HEK293T (cell line): Measurements from ENCODE around the gene EXD3.
"Not testable (repeated sequence)": the region's sequence is repeated elsewhere in the genome, so short reads cannot be mapped to it uniquely, and the experiment has no call there.

Source experiments
- CTCF ChIA-PET: fragments of 350-600 bp; formaldehyde crosslinking; extraction: SDS; loops from one replicate; lab custom pipeline; 2021; ENCODE audit warnings: antibody characterized with exemption, inconsistent platforms; lab: Yijun Ruan, JAX
- POLR2A ChIA-PET: fragments of 350-600 bp; formaldehyde crosslinking; extraction: SDS; loops from one replicate; lab custom pipeline; 2020; ENCODE audit warnings: antibody characterized with exemption, inconsistent platforms; lab: Yijun Ruan, JAX
- DNase-seq: peaks from one replicate; pipeline ENCODE4 v3.0.0; 2012; ENCODE audit warnings: mixed read lengths; ENCODE audit errors: extremely low spot score
- ARNT ChIP-seq: fragments of 450-650 bp; IDR thresholded peaks from 2 replicates; pipeline ENCODE4 v1.6.1; 2017; ENCODE audit warnings: mild to moderate bottlenecking
- BHLHE40 ChIP-seq: fragments of 450-650 bp; IDR thresholded peaks from 2 replicates; pipeline ENCODE4 v1.6.1; 2016; ENCODE audit warnings: mild to moderate bottlenecking, moderate library complexity, borderline replicate concordance
- CTBP1 ChIP-seq: fragments of 450-650 bp; IDR thresholded peaks from 2 replicates; pipeline ENCODE4 v1.6.1; 2016; ENCODE audit warnings: borderline replicate concordance
- ELF4 ChIP-seq: fragments of 450-650 bp; IDR thresholded peaks from 2 replicates; pipeline ENCODE4 v1.6.1; 2017; ENCODE audit warnings: antibody characterized with exemption
- FOXA1 ChIP-seq: fragments of 450-650 bp; IDR thresholded peaks from 2 replicates; pipeline ENCODE4 v1.6.1; 2016; ENCODE audit warnings: mild to moderate bottlenecking
- FOXK2 ChIP-seq: fragments of 450-650 bp; IDR thresholded peaks from 2 replicates; pipeline ENCODE4 v1.6.1; 2016; ENCODE audit warnings: mild to moderate bottlenecking
- FOXM1 ChIP-seq: fragments of 450-650 bp; IDR thresholded peaks from 2 replicates; pipeline ENCODE4 v1.6.1; 2017; ENCODE audit warnings: mild to moderate bottlenecking, borderline replicate concordance
- HDGF ChIP-seq: fragments of 450-650 bp; IDR thresholded peaks from 2 replicates; pipeline ENCODE4 v1.6.1; 2017; ENCODE audit warnings: antibody characterized with exemption, borderline replicate concordance
- L3MBTL2 ChIP-seq: fragments of 450-650 bp; conservative IDR thresholded peaks from 2 replicates; pipeline ENCODE4 v1.6.1; 2016; ENCODE audit warnings: mild to moderate bottlenecking
- LEF1 ChIP-seq: fragments of 450-650 bp; IDR thresholded peaks from 2 replicates; pipeline ENCODE4 v1.6.1; 2017; ENCODE audit warnings: mild to moderate bottlenecking, borderline replicate concordance
- NFRKB ChIP-seq: fragments of 450-650 bp; IDR thresholded peaks from 2 replicates; pipeline ENCODE4 v1.6.1; 2016; ENCODE audit warnings: mild to moderate bottlenecking, moderate library complexity
- SP1 ChIP-seq: fragments of 450-650 bp; IDR thresholded peaks from 2 replicates; pipeline ENCODE4 v1.6.1; 2017
- SUZ12 ChIP-seq: fragments of 450-650 bp; IDR thresholded peaks from 2 replicates; pipeline ENCODE4 v1.6.1; 2016; ENCODE audit warnings: mild to moderate bottlenecking
- TARDBP ChIP-seq: fragments of 450-650 bp; IDR thresholded peaks from 2 replicates; pipeline ENCODE4 v1.6.1; 2016
- ZNF384 ChIP-seq: fragments of 450-650 bp; IDR thresholded peaks from 2 replicates; pipeline ENCODE4 v1.6.1; 2016
- TF ChIP-seq, protein P1 (sequence below): fragments of 450-650 bp; IDR thresholded peaks from 2 replicates; pipeline ENCODE4 v1.6.1; 2016

EXD3 gene

DNA sequence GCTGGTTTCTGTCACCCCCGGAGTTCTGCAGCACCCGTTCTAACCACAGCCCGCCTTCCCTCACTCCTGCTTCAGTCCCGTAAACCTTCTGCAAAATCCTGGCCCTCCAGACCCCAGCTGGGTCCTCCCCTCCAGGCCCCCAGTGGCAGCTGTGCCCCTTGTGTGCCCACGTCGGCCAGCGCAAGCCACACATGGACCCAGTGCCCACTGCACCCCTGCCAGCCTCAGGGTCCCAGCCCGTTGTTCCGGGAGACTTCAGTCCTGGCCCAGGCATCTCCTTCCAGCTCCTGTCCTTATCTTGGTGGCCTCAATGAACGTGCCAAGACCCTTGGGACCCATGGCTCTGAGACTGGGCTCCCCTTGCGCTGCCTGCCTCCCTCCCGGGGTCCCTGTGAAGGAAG lies 43.2 kb downstream of the EXD3 start:
- ChIA-PET CTCF (no interaction called here), POLR2A (no interaction called here)
- TF ChIP-seq FOXK2 = no peak
- no peak for TF ChIP-seq SUZ12
- no peak for TF ChIP-seq ZNF384
- TF ChIP-seq FOXM1 = no peak
- no peak for TF ChIP-seq ARNT
- TF ChIP-seq HDGF = no peak
- no peak for TF ChIP-seq FOXA1
- no peak for TF ChIP-seq L3MBTL2
- no peak for TF ChIP-seq NFRKB
- TF ChIP-seq ELF4 = no peak
- TF ChIP-seq SP1 = no peak
- TF ChIP-seq CTBP1 = no peak
- no peak for TF ChIP-seq BHLHE40
- no peak for TF ChIP-seq LEF1
- DNase-seq = no peak

DNA sequence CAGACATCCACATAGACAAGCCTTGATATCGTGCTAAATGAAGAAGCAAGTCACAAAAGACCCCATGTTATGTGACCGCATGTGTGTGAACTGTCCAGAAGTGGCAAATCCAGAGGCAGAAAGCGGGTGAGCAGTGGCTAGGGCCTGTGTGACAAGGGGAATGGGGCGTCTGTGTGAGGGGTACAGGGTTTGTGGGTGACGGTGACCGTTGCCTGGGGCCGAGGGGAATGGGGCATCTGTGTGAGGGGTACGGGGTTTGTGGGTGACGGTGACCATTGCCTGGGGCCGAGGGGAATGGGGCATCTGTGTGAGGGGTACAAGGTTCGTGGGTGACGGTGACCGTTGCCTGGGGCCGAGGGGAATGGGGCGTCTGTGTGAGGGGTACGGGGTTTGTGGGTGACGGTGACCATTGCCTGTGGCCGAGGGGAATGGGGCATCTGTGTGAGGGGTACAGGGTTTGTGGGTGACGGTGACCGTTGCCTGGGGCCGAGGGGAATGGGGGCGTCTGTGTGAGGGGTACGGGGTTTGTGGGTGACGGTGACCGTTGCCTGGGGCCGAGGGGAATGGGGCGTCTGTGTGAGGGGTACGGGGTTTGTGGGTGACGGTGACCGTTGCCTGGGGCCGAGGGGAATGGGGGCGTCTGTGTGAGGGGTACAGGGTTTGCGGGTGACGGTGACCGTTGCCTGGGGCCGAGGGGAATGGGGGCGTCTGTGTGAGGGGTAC lies 44.1 kb downstream of the EXD3 start:
- POLR2A ChIA-PET, DNase-seq: not testable (repeated sequence)

DNA sequence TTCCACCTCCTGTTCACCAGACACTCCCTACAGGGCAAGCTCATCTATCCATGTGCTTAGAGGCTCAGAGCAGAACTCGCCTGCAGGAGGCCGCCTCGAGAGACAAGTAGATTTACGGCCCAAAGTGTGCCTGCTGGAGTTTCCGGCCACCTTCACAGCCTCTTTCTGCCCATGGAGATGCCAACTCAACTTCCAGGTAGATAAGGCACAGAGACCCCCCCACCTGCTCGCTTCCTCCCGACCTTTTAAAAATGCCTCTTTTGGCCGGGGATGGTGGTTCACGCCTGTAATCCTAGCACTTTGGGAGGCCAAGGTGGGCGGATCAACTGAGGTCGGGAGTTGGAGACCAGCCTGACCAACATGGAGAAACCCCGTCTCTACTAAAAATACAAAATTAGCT lies 46.6 kb downstream of the EXD3 start:
- POLR2A ChIA-PET = interaction anchor here (0.7 kb wide), 1 partner anchor 105 kb away, joined by 3 read pairs; no protein-coding TSS in a partner anchor
- DNase-seq = no peak
- TF ChIP-seq NFRKB = no peak
- TF ChIP-seq BHLHE40 = no peak
- TF ChIP-seq ELF4 = no peak
- TF ChIP-seq, protein P1, sequence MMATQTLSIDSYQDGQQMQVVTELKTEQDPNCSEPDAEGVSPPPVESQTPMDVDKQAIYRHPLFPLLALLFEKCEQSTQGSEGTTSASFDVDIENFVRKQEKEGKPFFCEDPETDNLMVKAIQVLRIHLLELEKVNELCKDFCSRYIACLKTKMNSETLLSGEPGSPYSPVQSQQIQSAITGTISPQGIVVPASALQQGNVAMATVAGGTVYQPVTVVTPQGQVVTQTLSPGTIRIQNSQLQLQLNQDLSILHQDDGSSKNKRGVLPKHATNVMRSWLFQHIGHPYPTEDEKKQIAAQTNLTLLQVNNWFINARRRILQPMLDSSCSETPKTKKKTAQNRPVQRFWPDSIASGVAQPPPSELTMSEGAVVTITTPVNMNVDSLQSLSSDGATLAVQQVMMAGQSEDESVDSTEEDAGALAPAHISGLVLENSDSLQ = 0 out of 2 replicates have a peak, but pooled peaks have one; percentile 5
- no peak for TF ChIP-seq LEF1
- no peak for TF ChIP-seq FOXA1
- TF ChIP-seq ZNF384 = no peak
- CTCF ChIA-PET = no interaction called here

More for the DNA sequence above, 44.1 kb downstream of the EXD3 start:
- CTCF ChIA-PET = not testable (repeated sequence)

DNA sequence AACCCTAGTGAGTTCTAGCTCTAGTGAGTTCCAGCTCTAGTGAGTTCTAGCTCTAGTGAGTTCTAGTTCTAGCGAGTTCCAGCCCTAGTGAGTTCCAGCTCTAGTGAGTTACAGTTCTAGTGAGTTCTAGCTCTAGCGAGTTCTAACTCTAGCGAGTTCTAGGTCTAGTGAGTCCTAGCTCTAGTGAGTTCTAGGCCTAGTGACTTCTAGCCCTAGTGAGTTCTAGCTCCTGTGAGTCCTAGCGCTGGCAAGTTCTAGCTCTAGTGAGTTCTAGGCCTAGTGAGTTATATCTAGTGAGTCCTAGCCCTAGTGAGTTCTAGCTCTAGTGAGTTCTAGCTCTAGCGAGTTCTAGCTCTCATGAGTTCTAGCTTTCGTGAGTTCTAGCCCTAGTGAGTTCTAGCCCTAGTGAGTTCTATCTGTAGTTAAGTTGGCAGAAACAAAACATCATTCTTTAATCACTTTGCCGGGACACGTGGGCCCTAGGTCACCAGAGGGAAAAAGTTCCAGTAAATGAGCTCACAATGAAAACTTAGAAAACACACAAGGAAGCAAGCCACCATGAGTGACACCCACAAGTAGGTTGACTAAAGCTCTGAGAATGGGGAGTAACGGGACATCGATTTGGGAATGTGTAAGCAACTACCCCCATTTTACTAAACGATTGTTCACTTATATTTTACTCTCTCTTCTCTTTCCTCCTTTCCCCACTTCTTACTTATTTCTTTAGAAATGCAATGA lies 47.5 kb downstream of the EXD3 start:
- ChIA-PET CTCF (no interaction called here), POLR2A (interaction anchor here (1.3 to 1.4 kb wide), 2 partner anchors 48 to 73 kb away, joined by 3 to 4 read pairs; partner anchors contain the start of genes EXD3, NOXA1 and NRARP)
- TF ChIP-seq ELF4 (no peak), FOXK2 (no peak), LEF1 (no peak), TARDBP (no peak), FOXM1 (no peak), HDGF (no peak), L3MBTL2 (no peak), NFRKB (no peak), SUZ12 (no peak), ZNF384 (no peak), FOXA1 (no peak)
- TF ChIP-seq, protein P1 = no peak
- DNase-seq = no peak

DNA sequence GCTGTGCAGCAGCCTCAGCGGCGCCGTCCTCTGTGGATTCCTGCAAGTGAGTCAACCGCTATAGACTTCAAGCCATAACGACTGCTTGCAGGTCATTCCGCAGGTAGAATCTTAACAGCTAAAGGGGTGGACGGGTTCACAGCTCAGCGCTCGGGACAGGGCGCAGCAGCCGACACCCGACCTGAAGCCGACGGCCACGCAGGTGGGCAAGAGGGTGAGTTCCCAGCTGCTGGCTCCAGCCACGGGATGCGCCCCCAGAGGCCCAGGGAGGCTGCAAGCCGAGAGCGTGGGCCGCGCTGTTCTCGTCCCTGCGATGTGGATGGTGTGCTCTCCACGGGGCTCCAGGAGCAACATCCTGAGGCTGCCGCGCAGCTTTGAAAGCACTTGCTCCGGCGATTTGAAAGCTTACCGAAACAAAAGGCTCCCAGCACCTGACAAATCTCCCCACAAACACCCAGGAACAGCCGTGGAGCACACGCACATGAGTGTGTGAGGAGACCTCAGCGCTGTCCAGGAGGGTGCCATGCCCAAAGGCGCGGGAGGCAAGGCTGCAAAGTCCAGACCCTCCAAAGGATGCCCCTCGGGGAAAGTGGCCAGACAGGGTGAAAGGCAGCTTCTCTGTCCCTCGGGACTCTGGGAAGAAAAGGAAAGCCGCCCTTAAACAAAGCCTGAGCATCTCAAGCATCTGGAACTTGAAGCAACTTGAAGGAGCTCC lies 48.7 kb downstream of the EXD3 start:
- no peak for TF ChIP-seq ELF4
- no peak for TF ChIP-seq FOXM1
- TF ChIP-seq ZNF384 = no peak
- no peak for TF ChIP-seq ARNT
- TF ChIP-seq, protein P1 = no peak
- no peak for TF ChIP-seq SUZ12
- TF ChIP-seq TARDBP = no peak
- TF ChIP-seq L3MBTL2 = no peak
- no peak for DNase-seq
- ChIA-PET CTCF (no interaction called here), POLR2A (interaction anchor here (1.3 to 1.4 kb wide), 2 partner anchors 49 to 72 kb away, joined by 3 to 4 read pairs; partner anchors contain the start of genes EXD3, NOXA1 and NRARP)

DNA sequence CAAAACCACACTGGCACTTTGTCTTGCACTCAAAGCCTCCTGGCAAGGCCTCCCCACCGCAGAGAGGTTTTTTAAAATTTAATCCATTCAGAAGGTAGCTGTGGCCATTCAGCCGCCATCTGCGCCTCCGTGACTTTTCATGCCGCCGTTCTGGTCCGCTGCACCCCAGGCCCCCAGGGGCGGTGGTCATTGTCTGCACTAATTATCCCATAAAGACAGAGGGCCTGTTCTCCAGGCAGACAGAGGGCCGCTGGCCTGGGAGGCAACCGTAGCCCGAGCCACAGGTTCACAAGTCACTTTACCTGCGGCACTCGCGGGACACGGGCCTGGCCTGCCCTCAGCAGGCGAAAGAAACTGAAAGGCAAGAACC lies 49.4 kb downstream of the EXD3 start:
- TF ChIP-seq HDGF (no peak), ELF4 (no peak), SP1 (no peak), ZNF384 (no peak), ARNT (no peak), FOXA1 (no peak), NFRKB (no peak), BHLHE40 (no peak), SUZ12 (no peak), FOXM1 (no peak), FOXK2 (no peak), LEF1 (no peak), L3MBTL2 (no peak)
- TF ChIP-seq, protein P1 = no peak
- POLR2A ChIA-PET = no interaction called here
- DNase-seq = no peak
- CTCF ChIA-PET = no interaction called here
